ENCODE measurements around the gene SLC4A5. TPM values are rescaled to one million over a fixed set of nuclear protein-coding genes. Genes with fewer than 3 reads are reported as not detected.

Gene SLC4A5, protein sequence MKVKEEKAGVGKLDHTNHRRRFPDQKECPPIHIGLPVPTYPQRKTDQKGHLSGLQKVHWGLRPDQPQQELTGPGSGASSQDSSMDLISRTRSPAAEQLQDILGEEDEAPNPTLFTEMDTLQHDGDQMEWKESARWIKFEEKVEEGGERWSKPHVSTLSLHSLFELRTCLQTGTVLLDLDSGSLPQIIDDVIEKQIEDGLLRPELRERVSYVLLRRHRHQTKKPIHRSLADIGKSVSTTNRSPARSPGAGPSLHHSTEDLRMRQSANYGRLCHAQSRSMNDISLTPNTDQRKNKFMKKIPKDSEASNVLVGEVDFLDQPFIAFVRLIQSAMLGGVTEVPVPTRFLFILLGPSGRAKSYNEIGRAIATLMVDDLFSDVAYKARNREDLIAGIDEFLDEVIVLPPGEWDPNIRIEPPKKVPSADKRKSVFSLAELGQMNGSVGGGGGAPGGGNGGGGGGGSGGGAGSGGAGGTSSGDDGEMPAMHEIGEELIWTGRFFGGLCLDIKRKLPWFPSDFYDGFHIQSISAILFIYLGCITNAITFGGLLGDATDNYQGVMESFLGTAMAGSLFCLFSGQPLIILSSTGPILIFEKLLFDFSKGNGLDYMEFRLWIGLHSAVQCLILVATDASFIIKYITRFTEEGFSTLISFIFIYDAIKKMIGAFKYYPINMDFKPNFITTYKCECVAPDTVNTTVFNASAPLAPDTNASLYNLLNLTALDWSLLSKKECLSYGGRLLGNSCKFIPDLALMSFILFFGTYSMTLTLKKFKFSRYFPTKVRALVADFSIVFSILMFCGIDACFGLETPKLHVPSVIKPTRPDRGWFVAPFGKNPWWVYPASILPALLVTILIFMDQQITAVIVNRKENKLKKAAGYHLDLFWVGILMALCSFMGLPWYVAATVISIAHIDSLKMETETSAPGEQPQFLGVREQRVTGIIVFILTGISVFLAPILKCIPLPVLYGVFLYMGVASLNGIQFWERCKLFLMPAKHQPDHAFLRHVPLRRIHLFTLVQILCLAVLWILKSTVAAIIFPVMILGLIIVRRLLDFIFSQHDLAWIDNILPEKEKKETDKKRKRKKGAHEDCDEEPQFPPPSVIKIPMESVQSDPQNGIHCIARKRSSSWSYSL
- total RNA-seq (2014; rRNA removed; shearing (Covaris generic)): 0.02 TPM in 1 of 2 replicates, not detected in the other

GRCh38 chr2:74343316-74343715 is at the start of gene SLC4A5:
TSS of gene SLC4A5 (minus strand) at chr2:74343416. CDS start at chr2:74315023, 28,393 bp downstream.
- DNase-seq (ENCODE audit: low read depth): no peak

DNA sequence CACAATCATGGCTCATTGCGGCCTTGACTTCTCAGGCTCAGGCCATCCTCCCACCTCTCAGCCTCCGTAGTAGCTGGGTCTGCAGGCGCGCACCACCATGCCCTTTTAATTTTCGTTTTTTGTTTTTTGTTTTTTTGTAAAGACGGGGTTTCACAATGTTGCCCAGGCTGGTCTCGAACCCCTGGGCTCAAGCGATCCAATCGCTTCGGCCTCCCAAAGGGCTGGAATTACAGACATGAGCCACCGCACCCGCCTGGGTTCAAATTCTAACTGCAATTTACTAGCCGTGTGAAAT is 49.2 kb upstream of the SLC4A5 start:
- DNase-seq (ENCODE audit: low read depth): no peak

DNA sequence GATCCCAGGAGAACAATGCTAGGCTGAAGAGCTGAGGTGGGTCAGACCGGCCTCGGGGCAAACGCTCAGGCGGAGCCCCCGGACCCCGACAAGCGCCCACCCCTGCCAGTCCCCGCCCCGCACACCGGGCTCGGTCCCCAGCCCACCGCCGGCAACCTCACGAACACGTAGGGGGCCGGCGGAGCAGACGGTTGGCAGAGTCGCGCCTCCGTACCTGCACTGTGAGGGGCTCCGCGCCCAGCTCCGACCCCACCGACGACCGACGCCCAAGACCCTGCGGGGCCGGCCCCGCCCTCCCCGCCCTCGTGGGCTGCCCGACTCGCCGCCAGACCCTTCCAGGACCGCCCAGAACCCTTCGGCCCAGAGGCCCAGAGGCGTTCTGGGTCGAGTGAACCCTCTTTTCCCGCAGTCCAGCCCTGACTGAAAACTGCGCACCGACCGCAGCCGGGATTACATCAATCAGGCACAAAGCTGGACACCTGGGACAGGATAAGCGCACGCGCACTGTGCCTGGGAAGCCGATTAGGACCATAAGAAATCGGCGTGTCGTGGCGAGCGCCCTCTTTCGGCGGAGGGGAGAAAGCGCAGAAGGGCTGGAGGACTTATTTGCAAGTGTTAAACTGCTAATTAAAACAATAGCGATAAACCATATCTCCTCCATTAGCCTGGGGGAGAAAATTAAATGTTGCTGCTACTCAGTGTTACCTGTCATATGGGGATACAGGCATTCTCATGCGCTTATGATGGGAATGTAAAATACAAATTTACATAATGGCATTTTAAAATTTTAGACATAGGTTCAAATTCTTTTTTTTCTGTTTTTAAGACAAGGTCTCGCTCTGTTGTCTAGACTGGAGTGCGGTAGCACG is 48.6 kb upstream of the SLC4A5 start:
- peak; percentile 77 for DNase-seq (ENCODE audit: low read depth)

GRCh38 chr2:74391209-74391579 is 48.0 kb upstream of the SLC4A5 start:
- peak; percentile 45 for DNase-seq (ENCODE audit: low read depth)

- no peak for DNase-seq (ENCODE audit: low read depth)
These were observed 47.4 kb upstream of the SLC4A5 start for GRCh38 chr2:74390606-74391005.

DNA sequence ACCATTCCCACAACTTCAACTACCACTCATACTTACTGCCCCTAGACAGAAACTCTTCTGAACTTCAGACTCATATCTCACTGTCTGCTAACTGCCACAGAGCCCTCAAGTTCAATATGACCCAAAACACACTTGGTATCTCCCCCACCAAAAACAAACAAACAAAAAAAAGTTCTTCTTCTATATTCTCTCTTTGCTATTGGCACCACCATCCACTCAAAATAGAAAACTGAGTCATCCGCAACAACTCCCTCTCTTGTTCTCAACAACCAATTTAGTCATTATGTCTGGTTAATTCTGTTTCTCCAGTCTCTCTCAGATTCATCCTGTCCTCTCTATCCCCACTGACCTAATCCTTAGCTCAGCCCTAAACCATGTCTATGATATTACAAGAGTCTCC is 44.1 kb upstream of the SLC4A5 start:
- DNase-seq (ENCODE audit: low read depth): peak; percentile 10

GRCh38 chr2:74385396-74385795 is 42.2 kb upstream of the SLC4A5 start:
- no peak for DNase-seq (ENCODE audit: low read depth)

- no peak for DNase-seq (ENCODE audit: low read depth)
These were observed 40.8 kb upstream of the SLC4A5 start for GRCh38 chr2:74384051-74384450.

DNA sequence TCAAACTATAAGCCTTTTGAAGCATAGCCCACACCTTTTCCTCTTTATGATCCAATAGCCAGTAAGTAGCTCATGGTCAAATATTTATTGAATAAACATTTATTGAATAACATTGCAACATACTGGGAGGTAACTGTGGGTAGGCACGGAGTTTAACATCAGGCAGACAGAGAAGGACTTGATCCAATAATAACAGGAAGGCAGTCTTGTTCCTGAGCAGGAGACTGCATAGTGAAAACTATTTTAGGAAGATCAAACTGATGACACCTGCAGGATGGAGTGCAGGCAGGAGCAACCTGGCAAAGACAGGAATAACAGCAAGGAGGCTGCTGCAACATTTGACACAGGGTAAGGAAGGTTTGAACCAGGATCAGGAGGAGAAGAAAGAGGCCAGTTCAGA is 40.0 kb upstream of the SLC4A5 start:
- no peak for DNase-seq (ENCODE audit: low read depth)

GRCh38 chr2:74381751-74382150 is 38.5 kb upstream of the SLC4A5 start:
- DNase-seq (ENCODE audit: low read depth): no peak

GRCh38 chr2:74379851-74380789 is 36.9 kb upstream of the SLC4A5 start, which contains the start of gene DCTN1:
TSS of gene DCTN1 (minus strand) at chr2:74380311. CDS start at chr2:74380037, 274 bp downstream.
- peak; percentile 22 for DNase-seq (ENCODE audit: low read depth)

DNA sequence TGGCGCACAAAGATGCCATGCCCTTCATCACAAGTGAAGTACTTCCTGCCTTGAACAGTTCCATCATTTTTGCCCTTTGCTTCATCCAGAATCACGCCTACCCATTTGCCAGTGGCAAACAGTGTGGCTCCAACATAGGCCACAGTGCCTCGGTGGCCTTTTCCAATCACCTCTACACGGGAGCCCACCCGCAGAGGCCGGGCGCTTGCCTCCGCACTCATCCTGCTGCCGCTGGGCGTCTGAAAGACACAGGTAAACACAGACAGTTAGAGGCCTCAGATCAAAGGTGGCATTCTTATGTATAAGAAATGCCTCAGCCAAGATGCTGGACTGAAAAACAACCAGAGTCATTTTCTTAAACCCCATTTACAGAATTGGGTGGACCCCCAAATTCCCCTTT is 34.8 kb upstream of the SLC4A5 start:
- DNase-seq (ENCODE audit: low read depth): no peak

DNA sequence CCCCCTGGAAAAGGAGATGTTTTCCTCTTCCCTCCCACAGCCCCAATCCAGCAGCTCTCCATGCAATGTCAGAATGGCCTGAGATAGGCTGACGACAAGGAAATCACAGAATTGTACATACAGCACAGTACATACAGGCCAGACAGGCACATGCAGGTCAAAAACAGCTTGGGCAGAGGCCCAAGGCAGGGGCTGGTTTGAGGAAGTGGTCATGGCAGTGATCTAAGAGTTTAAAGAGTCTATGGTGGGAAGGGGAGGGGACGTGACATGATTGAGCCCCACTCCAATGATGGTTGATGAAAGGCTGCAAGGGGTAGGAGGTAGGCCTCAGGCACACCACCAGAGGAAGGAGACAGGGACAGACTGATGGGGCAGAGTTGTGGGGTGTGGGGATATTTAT is 32.6 kb upstream of the SLC4A5 start:
- no peak for DNase-seq (ENCODE audit: low read depth)

DNA sequence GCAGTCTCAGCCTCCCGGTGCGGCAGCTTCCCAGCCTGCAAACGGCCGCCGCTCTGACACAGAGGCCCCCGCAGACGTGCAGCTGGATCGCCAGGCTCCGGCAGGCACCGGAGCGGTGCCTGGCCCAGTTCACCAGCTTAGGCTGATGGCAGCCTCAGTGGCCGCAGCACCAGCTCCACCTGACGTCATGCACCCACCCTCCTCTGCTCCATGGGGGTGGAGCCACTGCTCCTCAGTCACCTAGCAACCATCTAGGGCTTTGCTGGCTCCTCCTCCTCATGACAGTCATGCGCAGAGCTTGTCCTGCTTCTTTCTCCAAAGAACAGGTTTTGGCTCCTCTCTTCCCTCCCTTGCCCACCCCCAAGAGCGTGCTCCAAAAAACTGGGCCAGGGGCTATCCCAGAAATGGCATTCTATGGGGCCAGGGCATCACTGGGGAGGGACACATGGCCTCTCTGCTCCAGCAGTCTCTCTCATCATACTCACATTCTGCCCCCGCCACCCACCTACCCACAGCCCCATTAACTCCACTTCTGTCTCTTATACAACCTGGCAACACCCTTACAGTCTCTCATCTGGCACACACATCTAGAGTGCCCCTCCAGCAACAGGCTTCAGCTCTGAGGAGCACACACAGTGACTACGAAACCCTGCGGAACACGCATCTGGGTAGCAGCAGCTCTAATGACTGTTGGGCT is 31.4 kb upstream of the SLC4A5 start:
- DNase-seq (ENCODE audit: low read depth): no peak

GRCh38 chr2:74373985-74374384 is 30.8 kb upstream of the SLC4A5 start:
- no peak for DNase-seq (ENCODE audit: low read depth)

GRCh38 chr2:74373221-74373676 is 30.0 kb upstream of the SLC4A5 start:
- no peak for DNase-seq (ENCODE audit: low read depth)

DNA sequence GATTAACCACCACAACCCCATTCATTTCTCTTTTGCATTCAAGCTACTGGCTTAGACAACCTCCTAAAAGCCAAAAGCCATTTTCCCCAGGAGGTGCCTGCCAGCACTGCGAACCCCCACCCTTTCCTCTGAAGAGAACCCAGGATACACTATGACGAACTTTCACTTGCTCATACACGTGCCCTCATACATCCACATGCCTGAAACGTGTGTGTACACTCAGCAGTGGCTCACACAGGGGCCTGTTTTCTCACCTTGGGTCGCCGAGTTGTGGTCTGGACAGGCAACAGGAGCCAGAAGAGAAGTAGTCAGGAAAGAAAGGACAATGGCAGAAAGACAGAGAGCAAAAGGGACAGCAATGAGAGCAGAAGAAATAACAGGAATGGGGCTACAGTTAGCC is 29.5 kb upstream of the SLC4A5 start:
- no peak for DNase-seq (ENCODE audit: low read depth)

GRCh38 chr2:74371421-74371820 is 28.2 kb upstream of the SLC4A5 start:
- no peak for DNase-seq (ENCODE audit: low read depth)

- no peak for DNase-seq (ENCODE audit: low read depth)
These were observed 26.8 kb upstream of the SLC4A5 start for GRCh38 chr2:74369976-74370375.

GRCh38 chr2:74368499-74368898 is 25.3 kb upstream of the SLC4A5 start:
- DNase-seq (ENCODE audit: low read depth): no peak

Measured in M059J (cell line).